ENCODE results near the gene MAGEF1. TPM values are rescaled to one million over a fixed set of nuclear protein-coding genes. Genes with fewer than 3 reads are reported as not detected.
A peak's percentile ranks its signal among the peaks of the same experiment; 100 is the strongest.

MAGEF1 gene, protein sequence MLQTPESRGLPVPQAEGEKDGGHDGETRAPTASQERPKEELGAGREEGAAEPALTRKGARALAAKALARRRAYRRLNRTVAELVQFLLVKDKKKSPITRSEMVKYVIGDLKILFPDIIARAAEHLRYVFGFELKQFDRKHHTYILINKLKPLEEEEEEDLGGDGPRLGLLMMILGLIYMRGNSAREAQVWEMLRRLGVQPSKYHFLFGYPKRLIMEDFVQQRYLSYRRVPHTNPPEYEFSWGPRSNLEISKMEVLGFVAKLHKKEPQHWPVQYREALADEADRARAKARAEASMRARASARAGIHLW
- 78.9 TPM for polyA plus RNA-seq (ENCODE audit: insufficient read length)
- long read RNA-seq, donor 1, transcript MAGEF1-201 (1 exons, 1,636 nt) = major isoform, 98 of 98 reads
- long read RNA-seq, donor 1, partial matches to known transcripts = 0 of 98 reads
- long read RNA-seq, donor 1, other reads (novel, unspliced or antisense) = 0 of 98 reads
- long read RNA-seq, donor 2, transcript MAGEF1-201 (1 exons, 1,636 nt) = major isoform, 84 of 84 reads
- long read RNA-seq, donor 2, partial matches to known transcripts = 0 of 84 reads
- long read RNA-seq, donor 2, other reads (novel, unspliced or antisense) = 0 of 84 reads
- long read RNA-seq, donor 3, transcript MAGEF1-201 (1 exons, 1,636 nt) = major isoform, 43 of 43 reads
- long read RNA-seq, donor 3, partial matches to known transcripts = 0 of 43 reads
- long read RNA-seq, donor 3, other reads (novel, unspliced or antisense) = 0 of 43 reads
- long read RNA-seq, donor 4, transcript MAGEF1-201 (1 exons, 1,636 nt) = major isoform, 12 of 12 reads
- long read RNA-seq, donor 4, partial matches to known transcripts = 0 of 12 reads
- long read RNA-seq, donor 4, other reads (novel, unspliced or antisense) = 0 of 12 reads
- long read RNA-seq, donor 5, transcript MAGEF1-201 (1 exons, 1,636 nt) = major isoform, 108 of 108 reads
- long read RNA-seq, donor 5, partial matches to known transcripts = 0 of 108 reads
- long read RNA-seq, donor 5, other reads (novel, unspliced or antisense) = 0 of 108 reads
- long read RNA-seq, donor 6, transcript MAGEF1-201 (1 exons, 1,636 nt) = major isoform, 97 of 97 reads
- long read RNA-seq, donor 6, partial matches to known transcripts = 0 of 97 reads
- long read RNA-seq, donor 6, other reads (novel, unspliced or antisense) = 0 of 97 reads
- long read RNA-seq, donor 7, transcript MAGEF1-201 (1 exons, 1,636 nt) = major isoform, 142 of 142 reads
- long read RNA-seq, donor 7, partial matches to known transcripts = 0 of 142 reads
- long read RNA-seq, donor 7, other reads (novel, unspliced or antisense) = 0 of 142 reads
- long read RNA-seq, donor 8, transcript MAGEF1-201 (1 exons, 1,636 nt) = major isoform, 34 of 34 reads
- long read RNA-seq, donor 8, partial matches to known transcripts = 0 of 34 reads
- long read RNA-seq, donor 8, other reads (novel, unspliced or antisense) = 0 of 34 reads

DNA sequence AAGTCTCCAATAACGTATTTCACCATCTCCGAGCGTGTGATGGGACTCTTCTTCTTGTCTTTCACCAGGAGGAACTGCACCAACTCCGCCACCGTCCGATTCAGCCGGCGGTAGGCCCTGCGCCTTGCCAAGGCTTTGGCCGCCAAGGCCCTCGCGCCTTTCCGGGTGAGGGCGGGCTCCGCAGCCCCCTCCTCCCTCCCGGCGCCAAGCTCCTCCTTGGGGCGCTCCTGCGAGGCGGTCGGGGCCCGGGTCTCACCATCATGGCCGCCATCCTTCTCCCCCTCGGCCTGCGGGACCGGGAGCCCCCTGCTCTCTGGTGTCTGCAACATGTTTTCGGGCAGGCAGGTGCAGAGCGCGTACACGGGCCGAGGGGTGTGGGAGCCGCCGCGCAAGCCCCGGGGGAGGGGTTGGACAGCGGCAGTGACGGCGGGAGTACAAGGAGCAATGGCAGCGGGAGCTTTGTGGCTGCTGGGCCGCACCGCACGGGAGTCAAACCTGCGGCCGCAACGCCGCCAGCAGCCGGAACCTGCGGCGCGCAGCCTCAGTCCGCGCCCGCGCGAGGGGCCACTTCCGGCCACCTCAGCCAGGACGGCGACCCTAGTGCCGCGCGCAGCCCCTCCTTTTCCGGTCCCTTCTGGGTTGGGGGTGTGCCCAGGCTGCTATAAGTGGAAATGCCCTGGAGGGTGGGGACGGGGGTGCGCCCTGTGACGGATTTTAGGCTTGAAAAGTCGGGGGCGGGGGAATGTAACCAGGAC, at the start of gene MAGEF1:
Gene MAGEF1 (minus strand): TSS at position 572 of the 755 bp plus-strand sequence. CDS start 243 bp downstream, at position 329.
- DNase-seq = peak; percentile 86

DNA sequence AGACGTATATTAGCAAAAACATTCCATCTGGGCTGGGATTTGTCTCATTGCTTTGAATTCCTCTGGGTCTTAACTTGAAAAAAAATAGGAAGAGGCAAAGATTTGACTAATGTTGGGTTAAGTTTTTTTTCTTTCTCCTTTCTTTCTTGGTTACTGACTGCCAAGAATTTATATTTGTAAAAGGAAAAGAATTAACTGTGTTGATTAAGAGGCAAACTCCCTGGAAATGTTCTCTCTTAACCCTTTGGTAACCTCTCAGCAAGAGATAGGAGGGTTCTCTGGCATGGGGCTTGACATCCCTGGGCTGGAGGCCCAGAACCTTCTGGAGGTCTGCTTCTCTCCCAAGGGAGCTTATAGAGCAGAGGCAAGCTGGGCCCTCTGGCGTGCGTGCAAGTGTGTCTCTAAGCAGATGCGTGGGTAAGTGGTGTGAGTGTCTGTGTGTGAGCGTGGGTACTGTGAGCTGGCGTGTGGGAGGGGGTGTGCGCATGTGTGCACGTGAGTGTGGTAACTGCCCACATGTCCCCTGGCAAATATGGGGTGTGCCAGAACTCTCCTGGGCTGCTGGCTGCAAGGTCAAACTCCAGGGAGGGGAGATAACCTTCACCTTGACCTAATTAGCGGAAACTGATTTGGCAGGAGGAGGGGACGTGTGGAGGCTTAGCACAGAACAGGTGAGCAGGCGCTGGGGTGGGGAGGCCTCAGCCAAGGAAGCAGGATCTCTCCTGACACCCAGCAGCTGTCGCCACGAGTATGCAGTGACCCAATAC, 49.4 kb upstream of the MAGEF1 start:
- DNase-seq = peak; percentile 52

DNA sequence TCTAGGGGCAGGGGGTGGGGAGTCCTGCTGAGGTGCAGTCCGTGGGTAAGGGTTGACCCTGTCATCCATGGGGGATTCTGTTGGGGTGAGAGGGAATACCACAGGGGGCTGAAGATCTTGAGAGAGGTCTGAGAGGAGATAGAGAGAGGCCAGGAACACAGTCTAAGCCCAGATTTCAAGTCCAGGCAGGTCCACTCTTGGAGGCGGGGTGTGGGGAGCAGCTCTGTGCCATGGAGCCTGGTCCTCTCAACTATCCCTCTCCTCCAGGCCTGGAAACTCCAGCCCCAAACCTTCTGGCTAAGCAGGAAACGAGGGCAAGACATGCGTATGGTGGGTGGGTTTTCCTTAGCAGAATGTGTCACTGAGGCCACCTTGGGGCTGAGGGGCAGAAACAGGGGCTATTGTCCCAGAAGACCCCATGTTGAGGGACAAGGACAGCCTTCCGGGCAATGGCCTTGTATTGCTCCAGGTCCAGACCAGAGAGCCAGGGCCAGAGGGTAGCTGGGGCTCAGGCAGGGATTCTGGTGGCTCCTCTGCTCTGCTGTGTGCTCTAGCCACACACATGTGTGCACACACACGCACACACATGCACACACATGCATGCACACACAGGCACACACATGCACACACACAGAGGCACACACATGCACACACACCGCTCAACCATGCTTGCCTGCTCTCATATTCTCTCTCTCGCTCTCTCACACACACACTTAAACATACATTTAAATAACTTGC, 48.6 kb upstream of the MAGEF1 start:
- DNase-seq = no peak

DNA sequence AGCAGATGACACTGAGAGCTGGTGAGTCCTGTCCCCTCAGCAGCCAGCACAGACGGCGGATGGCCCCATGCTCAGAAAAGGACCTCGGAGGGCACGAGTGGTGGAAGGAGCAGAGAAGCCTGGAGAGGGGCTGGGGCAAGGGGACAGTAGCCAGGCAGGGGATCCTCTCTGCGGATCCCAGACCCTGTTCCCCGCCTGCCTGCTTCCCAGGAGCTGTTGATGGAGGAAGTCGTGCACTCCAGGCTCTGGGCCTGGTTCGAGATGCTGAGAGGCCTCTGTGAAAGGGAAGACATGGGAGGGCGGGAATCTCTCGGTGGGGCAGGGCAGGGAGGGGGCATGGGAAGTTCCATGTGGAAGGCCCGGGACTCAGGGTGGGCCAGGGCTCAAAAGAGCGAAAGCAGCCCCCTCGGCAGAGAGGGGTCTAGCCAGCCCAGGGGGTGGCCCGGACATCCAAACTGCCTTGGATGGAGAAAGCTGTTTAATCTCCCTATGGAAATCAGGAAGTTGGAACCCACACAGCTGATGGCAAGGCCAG, 47.9 kb upstream of the MAGEF1 start:
- no peak for DNase-seq

DNA sequence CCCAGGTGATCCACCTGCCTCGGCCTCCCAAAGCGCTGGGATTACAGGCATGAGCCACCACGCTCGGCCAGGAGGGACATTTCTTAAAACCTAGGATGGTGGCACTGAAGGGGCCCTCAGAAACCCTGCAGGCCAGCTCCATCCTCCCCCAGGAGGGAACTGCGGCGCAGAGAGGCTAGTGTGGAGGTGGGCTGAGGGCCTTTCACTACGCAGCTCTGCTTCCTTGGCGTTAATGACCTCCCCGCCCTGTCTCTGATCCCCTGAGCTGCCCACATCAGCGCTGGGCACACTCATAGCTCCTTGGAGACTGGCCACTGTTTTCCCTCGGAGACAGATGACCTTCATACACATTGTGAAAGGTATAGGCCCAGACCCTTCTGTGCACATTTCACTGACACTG, 46.2 kb upstream of the MAGEF1 start:
- DNase-seq = no peak

DNA sequence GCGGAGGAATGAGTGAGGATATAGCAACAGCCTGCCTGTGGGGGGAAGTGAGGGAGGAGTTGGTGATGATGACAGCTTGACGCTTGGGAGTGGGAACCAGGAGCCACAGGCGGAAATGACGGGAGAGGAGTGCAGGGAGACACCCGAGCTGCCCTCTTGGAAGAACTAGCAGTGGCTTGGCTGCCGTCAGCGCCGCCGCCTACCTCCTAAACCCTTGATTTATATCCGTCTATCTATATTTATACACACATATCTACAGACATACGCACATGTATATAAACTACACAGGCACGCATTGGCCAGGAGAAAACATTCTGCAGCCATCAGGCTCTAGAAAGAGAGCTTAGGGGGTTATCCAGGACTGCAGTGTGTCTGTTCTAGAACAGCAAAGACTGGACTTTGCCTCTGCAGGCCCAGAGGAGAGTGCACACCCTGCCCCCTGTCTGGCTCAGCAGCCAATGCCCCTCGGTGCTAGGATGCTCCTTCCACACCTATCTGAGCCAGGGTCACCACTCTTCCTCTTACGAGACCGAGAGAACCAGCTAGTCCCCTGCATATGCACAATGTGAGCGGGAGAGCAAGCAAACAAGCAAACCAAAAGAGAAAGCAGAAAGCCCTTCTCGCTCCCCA, 45.3 kb upstream of the MAGEF1 start:
- peak; percentile 72 for DNase-seq

DNA sequence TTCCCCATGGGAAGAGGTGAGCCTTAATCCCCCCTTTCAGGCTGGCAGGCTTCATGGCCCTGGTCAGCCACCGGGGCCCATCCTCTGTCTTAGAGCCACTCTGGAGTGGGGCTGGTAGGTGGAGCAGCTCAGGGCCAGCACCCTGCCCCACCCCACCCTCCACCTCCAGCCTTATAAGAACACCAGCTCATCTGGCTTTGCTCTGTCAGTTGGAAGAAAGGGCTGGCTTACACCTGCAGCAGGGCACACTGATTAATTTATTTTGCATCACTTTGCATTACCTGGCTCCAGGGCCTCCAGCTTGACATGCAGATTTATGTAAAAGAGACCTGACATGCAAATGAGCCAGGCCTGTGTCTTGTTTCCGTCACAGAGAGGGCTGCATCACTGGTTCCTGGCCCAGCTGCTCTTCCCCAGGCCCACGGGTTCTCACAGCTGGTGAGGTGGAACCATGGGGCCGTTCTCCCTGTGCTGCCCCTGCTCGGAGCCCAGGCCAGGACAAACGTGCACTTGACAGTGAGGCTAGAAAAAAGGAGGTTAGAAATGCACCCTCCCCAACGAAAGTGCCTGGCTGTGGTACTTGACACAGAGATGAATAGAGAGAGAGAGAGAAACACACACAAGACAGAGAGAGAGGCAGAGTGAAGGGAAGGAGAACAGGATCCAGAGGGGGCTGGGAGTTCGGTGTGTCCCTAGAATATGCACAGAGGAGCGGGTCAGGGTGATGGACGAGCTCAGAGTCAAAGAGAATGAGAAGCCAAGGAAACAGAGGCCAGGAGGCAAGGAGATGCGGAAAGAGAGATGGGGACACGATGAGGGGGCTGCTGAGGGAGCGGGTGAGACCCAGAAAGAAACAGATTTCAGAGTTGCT, 44.5 kb upstream of the MAGEF1 start:
- no peak for DNase-seq

DNA sequence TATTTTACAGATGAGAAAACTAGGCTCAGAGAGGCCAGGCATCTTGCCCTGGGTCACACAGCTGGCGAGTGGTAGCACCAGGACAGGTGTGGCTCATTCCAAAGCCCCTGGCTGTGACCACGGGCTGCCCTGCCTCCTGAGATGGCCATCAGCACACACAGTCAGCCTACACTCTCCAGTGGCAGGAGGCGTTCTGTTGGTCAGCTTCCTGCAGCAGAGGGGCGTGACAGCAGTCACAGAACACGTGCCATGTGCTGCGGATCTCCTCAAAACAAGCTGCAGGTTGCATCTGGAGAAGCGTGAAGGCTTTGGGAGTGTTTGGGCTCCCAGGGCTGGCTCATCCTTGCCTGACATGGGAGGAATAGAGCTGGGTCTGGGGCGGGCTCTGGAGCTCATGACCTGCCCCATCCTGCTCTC, 43.5 kb upstream of the MAGEF1 start:
- no peak for DNase-seq

DNA sequence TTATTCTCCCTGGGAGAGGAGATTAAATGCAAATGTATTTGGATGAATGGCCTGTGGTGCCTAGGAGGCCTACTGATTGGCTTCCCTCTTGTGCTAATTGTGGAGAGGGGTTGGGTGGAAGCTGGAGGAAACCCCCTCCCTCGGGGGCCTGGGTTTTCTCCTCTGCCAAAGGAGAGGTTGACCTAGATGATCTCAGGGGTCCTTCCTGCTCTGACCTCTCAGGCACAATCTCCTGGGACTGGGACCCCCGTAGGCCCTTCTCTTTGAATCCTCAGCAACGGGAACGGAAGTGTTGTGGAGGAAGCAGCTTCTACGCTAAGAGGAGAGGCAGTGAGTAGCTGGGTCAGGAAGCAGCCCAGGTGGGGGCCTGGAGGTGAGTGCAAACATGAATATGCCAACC, 40.5 kb upstream of the MAGEF1 start:
- DNase-seq = no peak

DNA sequence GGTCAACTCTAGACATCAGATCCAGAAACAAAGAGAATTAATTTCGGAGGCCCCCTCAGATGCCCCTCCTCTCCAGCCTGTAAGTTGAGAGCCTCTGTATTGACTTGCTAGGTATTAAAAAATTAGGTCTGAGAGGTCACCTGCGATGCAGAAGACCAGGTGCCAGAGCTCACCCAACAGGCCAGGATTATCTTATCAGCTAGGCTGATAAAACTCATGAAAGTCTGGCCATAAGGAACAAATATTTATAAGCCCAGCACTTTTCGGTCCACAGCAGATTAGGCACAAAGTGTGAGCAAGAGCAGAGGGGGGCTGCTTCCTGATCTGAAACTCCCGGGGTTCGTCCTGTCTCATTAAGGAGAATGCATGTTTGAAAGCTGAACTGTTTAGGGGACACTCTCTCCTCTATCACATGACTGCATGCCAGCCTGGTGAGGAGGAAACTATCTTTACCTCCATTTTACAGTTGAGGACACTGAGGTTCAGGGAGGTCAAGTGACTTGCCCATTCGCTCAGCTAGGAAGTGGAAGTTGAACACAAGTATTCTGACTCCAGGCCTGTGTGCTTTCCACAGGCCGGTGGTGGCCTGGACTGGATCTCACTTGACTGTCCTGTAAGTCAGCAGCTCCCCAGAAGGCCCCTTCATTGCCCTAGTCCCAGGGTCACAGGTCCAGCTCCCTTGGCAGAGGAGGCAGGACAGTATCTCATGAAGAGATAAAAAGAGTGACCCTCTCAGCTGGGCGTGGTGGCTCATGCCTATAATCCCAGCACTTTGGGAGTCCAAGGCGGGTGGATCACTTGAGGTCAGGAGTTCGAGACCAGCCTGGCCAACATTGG, 39.6 kb upstream of the MAGEF1 start:
- DNase-seq = no peak

DNA sequence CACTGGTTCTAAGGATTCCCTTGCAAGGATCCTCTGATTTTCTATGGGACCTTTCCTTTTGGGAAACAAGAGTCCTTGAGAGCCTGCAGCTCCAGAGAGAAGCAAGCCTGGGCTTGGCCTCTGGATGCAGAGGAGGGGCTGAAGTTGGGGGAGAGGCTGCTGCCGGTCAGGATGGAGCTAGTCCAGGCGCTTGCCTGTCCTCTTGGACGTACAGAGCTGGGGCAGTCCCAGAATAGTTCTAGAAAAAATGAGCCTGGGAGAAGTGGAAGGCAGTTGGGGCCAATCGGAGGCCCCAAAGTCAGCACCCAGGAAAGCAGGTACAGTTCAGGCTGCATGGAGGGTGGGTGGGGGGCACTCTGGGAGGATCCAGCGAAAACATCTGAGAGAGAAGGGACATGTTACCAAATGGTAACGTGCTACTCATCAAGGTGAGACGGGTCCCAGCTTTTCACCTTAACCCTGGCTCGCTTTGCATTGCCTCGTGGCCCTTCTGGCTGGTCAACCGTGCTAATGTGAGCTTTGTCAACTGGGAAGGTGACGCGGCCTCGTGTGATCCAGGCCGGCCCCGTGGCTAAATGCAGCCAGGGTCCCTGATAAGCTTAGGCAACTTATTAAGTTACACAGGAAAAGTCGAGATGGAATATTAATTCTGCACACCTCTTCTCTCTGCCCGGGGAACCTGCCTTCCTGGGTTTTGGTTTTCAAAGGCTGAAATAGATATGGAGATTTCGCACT, 38.7 kb upstream of the MAGEF1 start:
- no peak for DNase-seq

DNA sequence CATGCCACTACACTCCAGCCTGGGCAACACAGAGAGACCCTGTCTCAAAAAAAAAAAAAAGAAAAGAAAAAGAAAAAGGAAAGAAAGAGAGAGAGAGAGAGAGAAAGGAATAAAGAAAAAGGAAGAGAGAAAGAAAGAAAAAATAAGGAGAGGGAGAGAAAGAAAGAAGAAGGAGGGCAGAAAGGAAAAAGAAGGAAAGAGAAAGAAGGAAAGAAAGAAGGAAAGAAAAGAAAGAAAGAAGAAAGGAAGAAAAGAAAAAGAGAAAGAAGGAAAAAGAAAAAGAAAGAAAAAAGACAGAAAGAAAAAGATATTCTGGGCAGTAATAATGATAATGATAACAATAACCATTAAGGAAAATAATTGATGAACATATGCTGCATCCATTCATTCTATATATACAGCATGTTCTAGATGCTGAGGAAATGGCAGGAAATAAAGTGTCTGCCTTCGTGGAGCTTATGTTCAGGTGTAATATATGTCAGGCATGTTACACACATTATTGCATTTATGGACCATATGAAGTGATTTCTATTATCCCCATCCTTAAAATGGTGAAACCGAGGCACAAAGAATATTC, 37.4 kb upstream of the MAGEF1 start:
- DNase-seq = no peak

DNA sequence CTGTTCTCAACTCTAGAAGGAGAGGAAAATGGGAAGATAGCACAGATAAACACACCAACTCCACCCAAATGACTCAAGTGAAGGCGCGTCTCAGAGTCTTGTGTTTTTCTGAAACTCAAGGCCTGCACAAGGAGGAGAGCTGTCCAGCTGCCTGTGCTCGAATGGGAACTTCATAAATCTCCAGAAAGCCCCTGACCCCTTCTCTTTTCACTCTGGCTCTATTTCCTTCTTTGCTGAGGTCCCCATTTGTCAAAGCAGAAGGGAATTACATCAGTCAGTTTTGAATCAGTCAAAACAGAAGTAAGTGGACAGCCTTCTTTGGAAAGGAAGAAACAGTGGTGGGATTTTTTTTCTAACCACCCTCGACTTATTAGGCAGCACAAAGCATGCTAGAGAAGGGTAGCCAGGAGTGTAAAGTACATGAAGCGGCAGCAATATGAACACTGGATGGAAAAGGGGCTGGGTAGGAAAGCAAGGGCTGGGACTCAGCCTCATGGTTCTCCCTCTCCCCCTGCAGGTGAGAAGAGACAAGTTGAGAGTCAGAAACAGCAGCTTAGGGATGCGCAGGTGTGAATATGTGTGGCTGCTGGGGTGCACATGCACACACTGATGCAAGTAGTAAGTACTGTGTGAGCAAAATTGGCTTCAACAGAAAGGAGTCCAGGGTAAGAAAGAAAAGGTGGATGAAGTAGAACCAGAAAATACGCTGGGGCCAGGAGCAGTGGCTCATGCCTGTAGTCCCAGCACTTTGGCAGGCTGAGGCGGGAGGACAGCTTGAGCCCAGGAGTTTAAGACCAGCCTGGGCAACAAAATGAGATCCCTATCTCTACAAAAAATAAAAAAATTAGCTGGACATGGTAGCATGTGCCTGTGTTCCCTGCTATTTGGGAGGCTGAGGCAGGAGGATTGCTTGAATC, 36.6 kb upstream of the MAGEF1 start:
- DNase-seq = peak; percentile 62
